Measurements from ENCODE around the gene GPR160.
"Not testable (repeated sequence)": the region's sequence is repeated elsewhere in the genome, so short reads cannot be mapped to it uniquely, and the experiment has no call there.

GPR160 gene, protein sequence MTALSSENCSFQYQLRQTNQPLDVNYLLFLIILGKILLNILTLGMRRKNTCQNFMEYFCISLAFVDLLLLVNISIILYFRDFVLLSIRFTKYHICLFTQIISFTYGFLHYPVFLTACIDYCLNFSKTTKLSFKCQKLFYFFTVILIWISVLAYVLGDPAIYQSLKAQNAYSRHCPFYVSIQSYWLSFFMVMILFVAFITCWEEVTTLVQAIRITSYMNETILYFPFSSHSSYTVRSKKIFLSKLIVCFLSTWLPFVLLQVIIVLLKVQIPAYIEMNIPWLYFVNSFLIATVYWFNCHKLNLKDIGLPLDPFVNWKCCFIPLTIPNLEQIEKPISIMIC

GRCh38 chr3:170037463-170038433, at the start of gene GPR160:
GPR160 (plus strand) TSS chr3:170037995; CDS start chr3:170083973, 45,978 bp downstream.
- peak; percentile 6 for DNase-seq (ENCODE audit: low read depth)

DNA sequence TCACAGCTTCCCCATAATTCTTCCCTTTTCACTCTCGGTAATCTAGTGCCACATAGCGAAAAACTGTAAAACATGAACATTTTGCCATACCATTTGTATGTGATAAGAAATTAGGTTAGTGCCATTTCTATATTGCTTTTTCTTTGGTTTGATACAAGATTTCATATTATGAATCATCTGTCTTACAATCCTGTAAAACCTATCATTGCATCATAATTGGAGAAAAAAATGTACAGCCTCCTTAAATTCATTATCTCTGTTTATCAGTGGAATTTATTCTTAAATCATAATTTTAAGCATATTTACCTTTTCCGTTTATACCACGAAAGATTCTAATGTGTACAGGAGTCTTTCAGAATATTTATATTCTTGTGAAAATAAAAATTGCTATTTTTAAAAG, 47.4 kb upstream of the GPR160 start:
- no peak for DNase-seq (ENCODE audit: low read depth)

GRCh38 chr3:169992156-169992555, 45.6 kb upstream of the GPR160 start:
- DNase-seq (ENCODE audit: low read depth): no peak

DNA sequence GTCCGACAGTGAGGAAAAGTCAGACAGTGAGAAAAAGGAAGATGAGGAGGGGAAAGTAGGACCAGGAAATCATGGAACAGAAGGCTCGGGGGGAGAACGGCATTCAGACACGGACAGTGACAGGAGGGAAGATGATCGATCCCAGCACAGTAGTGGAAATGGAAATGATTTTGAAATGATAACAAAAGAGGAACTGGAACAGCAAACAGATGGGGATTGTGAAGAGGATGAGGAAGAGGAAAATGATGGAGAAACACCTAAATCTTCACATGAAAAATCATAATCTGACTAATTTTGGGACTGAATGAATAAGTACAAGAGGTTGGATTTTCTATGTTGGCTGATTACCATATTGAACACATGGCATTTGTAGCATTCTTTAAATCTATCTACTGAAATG, 45.0 kb upstream of the GPR160 start:
- DNase-seq (ENCODE audit: low read depth): no peak

GRCh38 chr3:169993761-169994160, 44.0 kb upstream of the GPR160 start:
- no peak for DNase-seq (ENCODE audit: low read depth)

DNA sequence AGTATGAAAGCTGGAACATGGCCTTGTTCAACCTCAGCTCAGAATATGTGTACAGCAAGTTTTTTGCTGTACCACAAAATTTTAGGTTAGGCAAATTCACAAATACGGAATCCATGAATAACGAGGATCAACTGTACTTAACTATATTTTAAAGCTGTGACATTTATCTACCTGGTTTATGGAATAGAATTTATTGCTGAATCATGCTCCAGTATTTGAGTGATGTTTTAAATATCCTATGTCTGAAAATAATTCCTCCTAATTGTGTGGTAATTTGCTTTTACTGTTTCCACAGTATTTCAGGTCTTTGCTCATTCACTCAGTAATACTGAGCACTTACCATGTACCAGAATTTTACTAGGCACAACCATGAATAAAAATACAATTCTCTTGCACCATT, 41.7 kb upstream of the GPR160 start:
- no peak for DNase-seq (ENCODE audit: low read depth)

DNA sequence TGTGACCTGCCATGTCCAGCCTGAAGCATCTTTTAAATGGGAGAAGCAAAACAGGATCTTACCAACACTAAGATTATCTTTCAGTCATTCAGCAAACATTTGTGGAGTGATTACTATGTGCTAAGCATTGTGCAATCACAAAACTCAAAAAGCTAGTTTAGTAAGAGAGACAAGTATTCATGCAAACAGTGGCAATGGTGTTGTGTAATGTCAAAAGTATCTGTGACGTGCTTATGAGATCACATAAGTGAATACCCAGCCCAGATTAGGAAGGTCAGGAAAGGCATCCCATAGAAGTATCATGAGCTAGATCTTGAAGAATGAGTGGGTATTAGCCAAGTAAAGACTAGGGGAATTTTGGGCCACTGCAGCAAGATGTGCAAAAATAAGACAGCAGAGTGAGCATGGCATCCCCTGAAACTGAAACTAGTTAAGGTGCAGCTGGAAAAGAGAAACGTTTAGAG, 39.1 kb upstream of the GPR160 start:
- peak; percentile 60 for DNase-seq (ENCODE audit: low read depth)

GRCh38 chr3:169999433-169999832, 38.4 kb upstream of the GPR160 start:
- no peak for DNase-seq (ENCODE audit: low read depth)

DNA sequence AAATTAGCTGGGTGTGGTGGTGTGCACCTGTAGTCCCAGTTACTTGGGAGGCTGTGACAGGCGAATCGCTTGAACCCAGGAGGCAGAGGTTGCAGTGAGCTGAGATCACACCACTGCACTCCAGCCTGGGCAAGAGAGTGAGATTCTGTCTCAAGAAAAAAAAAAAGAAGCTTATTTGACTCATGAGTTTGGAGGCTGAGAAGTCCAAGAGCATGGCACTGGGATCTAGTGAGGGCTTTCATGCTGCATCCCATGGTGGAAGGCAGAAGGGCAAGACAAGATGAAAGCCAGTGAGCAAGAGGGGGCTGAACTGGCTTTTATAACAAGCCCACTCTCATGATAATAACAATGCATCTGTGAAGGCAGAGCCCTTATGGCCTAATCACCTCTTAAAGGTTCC, 37.7 kb upstream of the GPR160 start:
- DNase-seq (ENCODE audit: low read depth): no peak

- no peak for DNase-seq (ENCODE audit: low read depth)
Observed at GRCh38 chr3:170002231-170002630, 35.6 kb upstream of the GPR160 start.

DNA sequence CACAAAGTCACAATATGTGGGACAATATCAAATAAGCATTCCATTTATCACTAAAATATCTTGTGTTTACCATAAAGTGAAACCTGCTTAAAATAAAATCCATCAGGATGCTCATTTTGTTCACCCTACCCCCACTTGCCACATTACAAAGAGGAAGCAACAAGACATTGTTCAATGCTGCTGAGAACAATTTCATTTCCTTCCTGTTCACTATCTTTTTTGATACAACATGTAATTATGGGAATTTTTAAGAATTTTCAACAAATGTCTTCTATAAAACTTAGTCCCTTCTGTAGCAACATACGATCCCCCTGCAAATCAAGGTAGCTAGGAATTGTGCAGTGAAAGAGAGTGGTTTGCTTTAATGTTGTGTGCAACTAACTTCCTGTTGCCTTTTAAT, 34.9 kb upstream of the GPR160 start:
- DNase-seq (ENCODE audit: low read depth): no peak

DNA sequence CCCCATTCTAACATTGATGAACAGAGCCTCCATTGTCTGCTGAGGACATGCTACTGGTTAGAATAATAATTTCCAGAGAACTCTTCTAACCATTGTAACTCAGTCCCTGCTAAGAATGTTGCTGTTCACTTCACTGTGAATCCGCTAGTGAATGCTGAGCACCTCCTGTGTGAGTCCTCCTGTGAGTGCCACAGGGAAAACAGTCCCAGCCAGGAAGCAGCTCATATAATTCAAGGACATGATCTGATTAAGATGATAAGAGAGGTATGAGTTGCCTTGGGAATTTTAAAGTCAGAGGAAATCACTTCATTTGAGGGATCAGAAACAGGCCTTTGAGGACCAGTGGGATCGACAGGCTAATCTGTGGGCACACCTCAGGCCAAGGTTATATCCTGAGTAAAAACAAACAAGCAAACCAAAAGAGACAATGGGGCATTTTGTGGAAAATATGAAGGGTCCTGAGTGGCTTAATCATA, 33.9 kb upstream of the GPR160 start:
- no peak for DNase-seq (ENCODE audit: low read depth)

- DNase-seq (ENCODE audit: low read depth): peak; percentile 29
Observed at GRCh38 chr3:170007031-170007663, 30.6 kb upstream of the GPR160 start.

DNA sequence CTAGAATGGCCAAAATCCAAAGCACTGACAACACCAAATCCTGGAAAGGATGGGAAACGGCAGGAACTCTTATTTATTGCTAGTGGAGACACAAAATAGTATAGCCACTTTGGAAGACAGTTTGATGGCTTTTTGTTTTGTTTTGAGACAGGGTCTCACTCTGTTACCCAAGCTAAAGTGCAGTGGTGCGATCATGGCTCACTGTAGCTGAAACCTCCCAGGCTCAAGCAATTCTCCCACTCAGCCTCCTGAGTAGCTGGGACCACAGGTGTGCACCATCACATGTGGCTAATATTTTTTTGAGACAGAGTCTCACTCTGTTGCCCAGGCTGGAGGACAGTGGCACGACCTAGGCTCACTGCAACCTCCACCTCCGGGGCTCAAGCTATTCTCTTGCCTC, 27.3 kb upstream of the GPR160 start:
- no peak for DNase-seq (ENCODE audit: low read depth)

DNA sequence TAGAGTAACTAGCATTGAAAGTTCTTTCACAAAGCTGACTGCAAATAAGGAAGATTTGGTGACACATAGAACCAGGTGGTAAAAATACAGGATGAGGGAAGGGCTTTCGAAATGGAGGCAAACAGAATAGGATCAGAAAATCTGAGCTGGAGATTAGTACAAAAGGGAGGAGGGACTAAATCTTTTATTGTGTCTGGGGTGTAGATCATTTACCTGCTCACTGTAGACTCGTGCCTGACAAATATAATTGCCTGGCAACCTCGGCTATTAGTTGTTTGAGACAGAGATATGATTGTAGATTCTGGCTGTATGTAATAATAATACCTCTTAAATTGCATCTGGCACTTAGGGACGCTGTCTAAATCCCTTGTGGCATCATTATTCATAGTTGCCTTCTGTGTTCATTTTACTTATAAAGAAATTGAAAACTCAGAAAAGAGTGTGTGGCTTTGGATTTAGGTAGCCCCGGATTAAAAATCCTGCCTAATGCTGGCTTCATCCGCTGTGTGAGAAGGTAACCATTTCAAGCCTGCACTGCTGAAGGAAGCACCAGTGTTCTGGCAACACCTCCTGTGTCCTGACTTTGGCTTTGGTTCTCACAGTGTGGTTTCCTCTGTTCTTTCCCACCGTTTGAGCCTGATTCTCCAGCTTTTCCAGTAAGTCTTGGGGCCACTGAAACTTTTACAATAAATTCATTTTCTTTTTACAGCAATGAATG, 25.0 kb upstream of the GPR160 start:
- no peak for DNase-seq (ENCODE audit: low read depth)

- no peak for DNase-seq (ENCODE audit: low read depth)
Observed at GRCh38 chr3:170016057-170016456, 21.7 kb upstream of the GPR160 start.

DNA sequence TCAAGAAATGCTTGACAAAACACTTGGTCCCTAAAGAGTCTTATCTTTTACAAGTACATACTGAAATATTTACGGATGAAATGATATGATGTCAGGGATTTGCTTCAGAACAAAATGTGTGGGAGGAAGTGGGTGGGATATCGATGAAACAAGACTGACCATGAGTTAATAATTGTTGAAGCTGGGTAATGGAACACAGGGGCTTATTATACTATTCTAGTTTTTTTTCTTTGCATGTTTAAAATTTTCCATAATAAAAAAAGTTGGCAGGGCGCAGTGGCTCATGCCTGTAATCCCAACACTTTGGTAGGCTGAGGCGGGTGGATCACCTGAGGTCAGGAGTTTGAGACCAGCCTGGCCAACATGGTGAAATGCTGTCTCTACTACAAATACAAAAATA, 18.5 kb upstream of the GPR160 start:
- DNase-seq (ENCODE audit: low read depth): not testable (repeated sequence)

- no peak for DNase-seq (ENCODE audit: low read depth)
Observed at GRCh38 chr3:170021083-170021482, 16.7 kb upstream of the GPR160 start.

GRCh38 chr3:170022336-170022735, 15.5 kb upstream of the GPR160 start:
- DNase-seq (ENCODE audit: low read depth): no peak

- DNase-seq (ENCODE audit: low read depth): no peak
Observed at GRCh38 chr3:170023165-170023564, 14.6 kb upstream of the GPR160 start.

GRCh38 chr3:170024581-170024980, 13.2 kb upstream of the GPR160 start:
- no peak for DNase-seq (ENCODE audit: low read depth)
